A673 (cell line): ENCODE measurements around the gene CLTB. TPM values are rescaled to one million over a fixed set of nuclear protein-coding genes. Genes with fewer than 3 reads are reported as not detected.

ENCODE experiments used
- BruUV-seq: library from RNA; stranded (reverse); fragments of 400-500 nt; replicated peaks from 2 replicates; lab custom pipeline; 2021; lab: Mats Ljungman, UMichigan
- CTCF ChIA-PET: fragments of 300-600 bp; sonication (Branson Sonifier 250); formaldehyde crosslinking; loops from one replicate; lab custom pipeline; 2022; ENCODE audit warnings: antibody characterized with exemption; lab: Charles Lee
- POLR2A ChIA-PET: fragments of 300-600 bp; sonication (Branson Sonifier 250); formaldehyde crosslinking; loops from one replicate; lab custom pipeline; 2022; ENCODE audit warnings: antibody characterized with exemption; ENCODE audit not compliant: low non-redundant PET; lab: Charles Lee
- DNase-seq: peaks from one replicate; pipeline ENCODE4 v3.0.0-alpha.2; 2015; ENCODE audit warnings: low spot score
- H3K27ac ChIP-seq: fragments of 200-600 bp; sonication (generic); 2 replicates; pipeline ENCODE4 v1.5.1; 2016; ENCODE audit warnings: mixed run types, low read depth, mild to moderate bottlenecking, mixed read lengths, antibody characterized with exemption, low read length; ENCODE audit not compliant: poor library complexity, severe bottlenecking
- H3K27me3 ChIP-seq: fragments of 200-600 bp; sonication (generic); replicated peaks from 2 replicates; pipeline ENCODE4 v1.6.1; 2017; ENCODE audit warnings: mixed run types, low read depth, mild to moderate bottlenecking, mixed read lengths, antibody characterized with exemption, low read length; ENCODE audit not compliant: insufficient read depth, poor library complexity
- H3K36me3 ChIP-seq: fragments of 200-600 bp; sonication (generic); 2 replicates; pipeline ENCODE4 v1.6.1; 2016; ENCODE audit warnings: mixed run types, mild to moderate bottlenecking, mixed read lengths, antibody characterized with exemption, low read length; ENCODE audit not compliant: insufficient read depth, poor library complexity, severe bottlenecking
- H3K4me1 ChIP-seq: fragments of 200-600 bp; sonication (generic); 2 replicates; pipeline ENCODE4 v1.6.1; 2017; ENCODE audit warnings: mixed run types, mild to moderate bottlenecking, mixed read lengths, antibody characterized with exemption, low read length; ENCODE audit not compliant: insufficient read depth, poor library complexity, severe bottlenecking
- H3K4me3 ChIP-seq: fragments of 200-600 bp; sonication (generic); 2 replicates; pipeline ENCODE4 v1.5.1; 2016; ENCODE audit warnings: low read depth, mixed run types, mild to moderate bottlenecking, mixed read lengths, low read length; ENCODE audit not compliant: poor library complexity, severe bottlenecking
- H3K9me3 ChIP-seq: fragments of 200-600 bp; sonication (generic); 2 replicates; pipeline ENCODE4 v1.6.1; 2016; ENCODE audit warnings: mixed run types, low read depth, mild to moderate bottlenecking, mixed read lengths, antibody characterized with exemption, low read length; ENCODE audit not compliant: poor library complexity, severe bottlenecking
- EZH2 ChIP-seq: fragments of 200-600 bp; sonication (generic); IDR thresholded peaks from 2 replicates; pipeline ENCODE4 v1.6.1; 2017; ENCODE audit warnings: borderline replicate concordance, low read depth, mild to moderate bottlenecking, mixed read lengths, antibody characterized with exemption, low read length; ENCODE audit not compliant: poor library complexity, severe bottlenecking
- intact Hi-C: fragments of 100-400 bp; cut with micrococcal nuclease; formaldehyde crosslinking; loops from one replicate; pipeline ENCODE4 v1.10.0; 2022; ENCODE audit not compliant: unreplicated experiment
- total RNA-seq: library from RNA; stranded (reverse); gene quantifications from 2 replicates; pipeline ENCODE4 v1.2.3, GENCODE V29; 2021
- TF ChIP-seq, protein P1 (sequence below): fragments of 300-800, 200-600 bp; sonication (generic); conservative IDR thresholded peaks from 2 replicates; pipeline ENCODE4 v1.5.1; 2017; ENCODE audit warnings: low read depth, mild to moderate bottlenecking, antibody characterized with exemption, low read length, moderate library complexity, mixed read lengths

The CLTB gene
- total RNA-seq, 1 experiment from 2014 or later, result 61.8 TPM

DNA sequence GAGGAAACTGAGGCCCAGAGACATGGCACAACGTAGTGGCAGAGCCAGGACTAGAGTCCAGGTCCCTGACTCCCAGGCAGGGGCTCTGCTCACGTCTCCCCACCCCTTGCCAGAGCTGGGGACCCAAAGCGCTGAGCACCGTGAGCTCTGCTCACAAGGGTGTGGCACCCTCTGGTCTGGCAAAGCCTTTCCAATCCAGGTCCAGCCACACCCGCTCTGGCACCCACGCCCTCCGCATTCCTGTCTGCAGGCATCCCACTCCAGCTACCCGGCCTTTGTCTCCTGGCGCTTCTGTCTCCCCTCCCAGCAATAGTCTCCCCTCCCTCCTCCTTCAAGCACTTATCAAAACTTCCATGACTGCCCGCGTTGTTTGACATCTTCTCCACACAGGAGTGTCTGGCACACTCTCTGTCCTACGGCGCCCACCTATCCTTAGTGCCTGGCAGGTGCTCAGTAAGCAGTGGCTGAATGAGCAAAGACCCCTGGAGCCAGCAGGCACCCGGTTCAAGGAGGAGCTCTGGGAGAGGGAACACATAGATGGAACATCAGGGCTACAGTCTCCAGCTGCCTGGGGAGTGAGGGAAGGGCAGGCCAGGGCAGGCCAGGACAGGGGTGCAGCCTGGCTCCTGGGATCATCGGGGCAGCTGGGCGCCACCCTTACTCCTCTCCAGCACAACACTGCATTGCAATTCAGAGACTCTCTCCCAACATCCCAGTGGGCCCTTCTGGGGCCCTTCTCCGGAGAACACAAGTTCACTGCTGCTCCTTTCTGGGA is 15.8 kb downstream of the CLTB start:
- CTCF ChIA-PET, result no interaction called here
- H3K27ac ChIP-seq, result no peak overlapping the region
- H3K27me3 ChIP-seq, result no peaks in the 10 kb centered on the region
- DNase-seq, result no peak
- POLR2A ChIA-PET, result no interaction called here
- no peak overlapping the region for H3K4me3 ChIP-seq
- TF ChIP-seq, protein P1, sequence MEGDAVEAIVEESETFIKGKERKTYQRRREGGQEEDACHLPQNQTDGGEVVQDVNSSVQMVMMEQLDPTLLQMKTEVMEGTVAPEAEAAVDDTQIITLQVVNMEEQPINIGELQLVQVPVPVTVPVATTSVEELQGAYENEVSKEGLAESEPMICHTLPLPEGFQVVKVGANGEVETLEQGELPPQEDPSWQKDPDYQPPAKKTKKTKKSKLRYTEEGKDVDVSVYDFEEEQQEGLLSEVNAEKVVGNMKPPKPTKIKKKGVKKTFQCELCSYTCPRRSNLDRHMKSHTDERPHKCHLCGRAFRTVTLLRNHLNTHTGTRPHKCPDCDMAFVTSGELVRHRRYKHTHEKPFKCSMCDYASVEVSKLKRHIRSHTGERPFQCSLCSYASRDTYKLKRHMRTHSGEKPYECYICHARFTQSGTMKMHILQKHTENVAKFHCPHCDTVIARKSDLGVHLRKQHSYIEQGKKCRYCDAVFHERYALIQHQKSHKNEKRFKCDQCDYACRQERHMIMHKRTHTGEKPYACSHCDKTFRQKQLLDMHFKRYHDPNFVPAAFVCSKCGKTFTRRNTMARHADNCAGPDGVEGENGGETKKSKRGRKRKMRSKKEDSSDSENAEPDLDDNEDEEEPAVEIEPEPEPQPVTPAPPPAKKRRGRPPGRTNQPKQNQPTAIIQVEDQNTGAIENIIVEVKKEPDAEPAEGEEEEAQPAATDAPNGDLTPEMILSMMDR, result no peak
- TF ChIP-seq EZH2, result no peak
- H3K36me3 ChIP-seq, result no peaks in the 10 kb centered on the region
- no TSS peak for BruUV-seq
- no peaks in the 10 kb centered on the region for H3K4me1 ChIP-seq
- intact Hi-C loops, result no loop called here
- H3K9me3 ChIP-seq, result no peaks in the 10 kb centered on the region

DNA sequence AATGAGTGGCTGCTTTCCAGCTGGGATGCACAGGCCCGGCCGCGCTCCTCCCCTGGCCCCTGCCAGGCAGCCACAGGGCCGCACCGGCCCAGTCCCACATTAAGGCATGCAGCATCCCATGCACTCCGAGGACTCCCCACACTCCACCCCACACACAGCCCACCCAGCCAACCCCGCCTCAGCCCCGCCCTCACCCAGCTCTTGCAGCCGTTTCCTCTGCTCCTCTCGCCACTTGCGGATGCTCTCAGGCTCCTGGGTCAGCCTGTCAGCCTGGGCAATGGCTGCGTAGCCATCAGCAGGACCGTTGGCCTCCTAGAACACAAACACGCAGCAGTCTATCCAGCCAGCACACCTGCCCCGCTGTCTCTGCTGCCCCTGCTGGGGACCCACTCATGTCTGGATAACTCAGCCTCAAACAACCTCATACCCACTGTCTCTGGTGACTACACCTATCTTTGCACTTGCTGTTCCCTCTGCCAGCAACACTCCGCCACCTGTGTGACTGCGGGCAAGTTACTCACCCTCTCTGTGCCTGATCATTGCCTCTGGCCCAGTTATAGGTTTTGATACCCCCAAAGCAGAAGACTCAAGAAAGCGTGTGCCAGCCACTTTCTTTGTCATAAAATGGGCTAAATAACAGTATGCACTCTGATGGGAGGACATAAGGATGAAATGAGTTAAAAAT is 18.5 kb downstream of the CLTB start:
- no peaks in the 10 kb centered on the region for H3K4me1 ChIP-seq
- no peaks in the 10 kb centered on the region for H3K9me3 ChIP-seq
- H3K4me3 ChIP-seq, result no peak overlapping the region
- intact Hi-C loops, result no loop called here
- H3K36me3 ChIP-seq, result no peaks in the 10 kb centered on the region
- BruUV-seq, result no TSS peak
- TF ChIP-seq, protein P1, result no peak
- TF ChIP-seq EZH2, result no peak
- ChIA-PET CTCF (no interaction called here), POLR2A (no interaction called here)
- DNase-seq, result no peak
- no peaks in the 10 kb centered on the region for H3K27me3 ChIP-seq
- no peak overlapping the region for H3K27ac ChIP-seq

DNA sequence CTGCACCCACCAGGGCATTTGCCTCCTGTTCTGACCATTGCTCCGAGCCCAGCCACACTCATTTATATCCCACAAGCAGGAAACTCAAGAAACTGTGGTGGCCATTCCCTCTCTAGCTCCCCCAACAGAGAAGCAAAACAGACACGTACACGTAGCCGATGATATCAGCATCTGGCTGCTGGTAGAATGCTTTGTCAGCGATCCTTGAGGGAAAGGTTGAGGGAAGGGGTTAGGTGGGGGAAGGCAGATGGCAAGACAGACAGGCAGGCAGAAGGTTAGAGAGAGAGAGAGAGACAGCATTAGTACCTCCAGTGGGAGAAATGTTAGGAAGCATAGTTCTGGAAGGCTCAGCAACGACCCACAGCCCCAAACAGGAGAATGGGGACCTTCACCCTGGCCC is 20.0 kb downstream of the CLTB start:
- Histone ChIP-seq H3K4me3 (no peak overlapping the region), H3K9me3 (no peaks in the 10 kb centered on the region), H3K27me3 (no peaks in the 10 kb centered on the region), H3K27ac (no peak overlapping the region), H3K36me3 (no peaks in the 10 kb centered on the region), H3K4me1 (no peaks in the 10 kb centered on the region)
- peak; percentile 12 for DNase-seq
- CTCF ChIA-PET, result no interaction called here
- intact Hi-C loops, result no loop called here
- no TSS peak for BruUV-seq
- POLR2A ChIA-PET, result no interaction called here
- TF ChIP-seq, protein P1, result no peak
- TF ChIP-seq EZH2, result no peak
